T-cell (primary cell): ENCODE results near the gene FOXN3. TPM values are rescaled to one million over a fixed set of nuclear protein-coding genes. Genes with fewer than 3 reads are reported as not detected.
"Not testable (repeated sequence)": the region's sequence is repeated elsewhere in the genome, so short reads cannot be mapped to it uniquely, and the experiment has no call there.

ENCODE experiments used
- ATAC-seq, 4 experiments: fragments of 200-7000 bp in 3 of 4; fragments of 150-1000 bp in 1 of 4; cut with Tn5 transposase; replicated peaks in 1 of 4; 1 replicate in 3 of 4; 2 replicates in 1 of 4; pipeline ENCODE4 v1.10.0; 2021; ENCODE audit warnings: moderate library complexity in 3 of 4, mild to moderate bottlenecking in 2 of 4, moderate number of reproducible peaks in 1 of 4
- CTCF ChIA-PET, 2 donors: fragments of 300-600 bp; sonication (Branson Sonifier 250); formaldehyde crosslinking; loops; one replicate each; lab custom pipeline; 2022; ENCODE audit warnings: antibody characterized with exemption in 2 of 2; lab: Charles Lee
- POLR2A ChIA-PET, 2 donors: fragments of 300-600 bp; sonication (Branson Sonifier 250); formaldehyde crosslinking; loops; one replicate each; lab custom pipeline; 2022; ENCODE audit warnings: antibody characterized with exemption in 2 of 2; lab: Charles Lee
- DNase-seq, 35 experiments: peaks; one replicate each; pipeline versions ENCODE4 v3.0.0 to v3.0.0-alpha.2; 2013 to 2023
- H3K27ac ChIP-seq: one replicate; pipeline ENCODE4 v1.5.1; 2013; ENCODE audit warnings: low read length
- H3K27me3 ChIP-seq, 2 experiments: replicated peaks in 1 of 2; 1 replicate in 1 of 2; 2 replicates in 1 of 2; pipeline versions ENCODE4 v1.6.1 to v1.7.0; 2013; ENCODE audit warnings: low read length in 1 of 2, mixed read lengths in 1 of 2; ENCODE audit not compliant: control insufficient read depth in 2 of 2, insufficient read depth in 2 of 2; ENCODE audit errors: extremely low read depth in 1 of 2
- H3K36me3 ChIP-seq, 2 donors: 1 replicate in 1 of 2; 2 replicates in 1 of 2; pipeline versions ENCODE4 v1.6.1 to v1.7.0; 2013; ENCODE audit warnings: low read length in 1 of 2; ENCODE audit not compliant: control insufficient read depth in 2 of 2, insufficient read depth in 1 of 2; ENCODE audit errors: extremely low read depth in 1 of 2
- H3K4me1 ChIP-seq, 2 experiments: 1 replicate in 1 of 2; 2 replicates in 1 of 2; pipeline versions ENCODE4 v1.6.1 to v1.7.0; 2013; ENCODE audit warnings: low read length in 2 of 2, mixed read lengths in 1 of 2; ENCODE audit not compliant: insufficient read depth in 2 of 2, control insufficient read depth in 1 of 2; ENCODE audit errors: extremely low read depth in 1 of 2
- H3K4me3 ChIP-seq, 2 donors: 1 replicate in 1 of 2; 2 replicates in 1 of 2; pipeline versions ENCODE4 v1.5.1 to v1.7.0; 2013; ENCODE audit warnings: mild to moderate bottlenecking in 2 of 2, low read length in 1 of 2, moderate library complexity in 1 of 2; ENCODE audit not compliant: control insufficient read depth in 1 of 2; ENCODE audit errors: extremely low read depth in 1 of 2
- H3K9me3 ChIP-seq: 2 replicates; pipeline ENCODE4 v1.7.0; 2013
- H3K27ac Mint-ChIP-seq, 2 donors: one replicate each; pipeline ENCODE4 v1.8.0; 2020 to 2021; ENCODE audit warnings: mild to moderate bottlenecking in 2 of 2, mixed read lengths in 2 of 2
- H3K27me3 Mint-ChIP-seq, 2 donors: one replicate each; pipeline ENCODE4 v1.8.0; 2021 to 2022; ENCODE audit warnings: mixed read lengths in 2 of 2
- H3K36me3 Mint-ChIP-seq: one replicate; pipeline ENCODE4 v1.8.0; 2021; ENCODE audit warnings: mixed read lengths
- H3K4me1 Mint-ChIP-seq, 3 donors: one replicate each; pipeline ENCODE4 v1.8.0; 2020 to 2022; ENCODE audit warnings: mixed read lengths in 3 of 3, mild to moderate bottlenecking in 1 of 3
- H3K4me3 Mint-ChIP-seq, 3 donors: one replicate each; pipeline ENCODE4 v1.8.0; 2020 to 2022; ENCODE audit warnings: mild to moderate bottlenecking in 3 of 3, mixed read lengths in 3 of 3, moderate library complexity in 3 of 3
- H3K9me3 Mint-ChIP-seq, 3 donors: one replicate each; pipeline ENCODE4 v1.8.0; 2020 to 2022; ENCODE audit warnings: mixed read lengths in 3 of 3
- WGBS: methylation state at CpG from one replicate; pipeline ENCODE4 v1.1.5; 2013; ENCODE audit warnings: missing lambda C conversion rate; ENCODE audit not compliant: insufficient coverage; 5-methylcytosine and 5-hydroxymethylcytosine counted together
- total RNA-seq, 35 experiments: library from RNA in 6 of 35; stranded (reverse) in 6 of 35; fragments of 120-200 nt in 1 of 35; gene quantifications; one replicate each; pipeline versions ENCODE4 v1.2.1 to v1.2.4 and lab custom pipeline; 2013 to 2026

The FOXN3 gene
- total RNA-seq, 5 donors from 2014 or later (not counting 1 experiment from before 2014, with no cell fraction given), result 92.8 to 176 (median 103) TPM

- H3K36me3 Mint-ChIP-seq, result no peaks in the 10 kb centered on the region
- no peak overlapping the region for H3K27ac Mint-ChIP-seq
- ATAC-seq (no peak), DNase-seq (no peak)
- peaks cover 12 to 14% of the 10 kb centered on the region in 2 donors for H3K27me3 Mint-ChIP-seq
- WGBS, result 100% methylated on average over 1 of the region's 4 CpGs
- H3K4me1 ChIP-seq, result no peaks in the 10 kb centered on the region
- H3K4me3 Mint-ChIP-seq, result no peak overlapping the region
- ChIA-PET CTCF (interaction anchor here in 1 of 2 donors (0.6 kb wide), 1 partner anchor 173 kb away, joined by 3 read pairs; no protein-coding TSS in a partner anchor), POLR2A (no interaction called here)
- H3K27ac ChIP-seq, result no peak overlapping the region
- H3K4me1 Mint-ChIP-seq, result no peaks in the 10 kb centered on the region
- no peaks in the 10 kb centered on the region for H3K36me3 ChIP-seq
- no peak overlapping the region for H3K4me3 ChIP-seq
- H3K9me3 Mint-ChIP-seq, result peaks cover 0 to 6% (median 4%) of the 10 kb centered on the region in 3 donors
- no peaks in the 10 kb centered on the region for H3K9me3 ChIP-seq
- H3K27me3 ChIP-seq, result peaks cover 0 to 12% of the 10 kb centered on the region in 2 experiments
Measured at GRCh38 chr14:89121968-89122620, 294.9 kb downstream of the FOXN3 start.

DNA sequence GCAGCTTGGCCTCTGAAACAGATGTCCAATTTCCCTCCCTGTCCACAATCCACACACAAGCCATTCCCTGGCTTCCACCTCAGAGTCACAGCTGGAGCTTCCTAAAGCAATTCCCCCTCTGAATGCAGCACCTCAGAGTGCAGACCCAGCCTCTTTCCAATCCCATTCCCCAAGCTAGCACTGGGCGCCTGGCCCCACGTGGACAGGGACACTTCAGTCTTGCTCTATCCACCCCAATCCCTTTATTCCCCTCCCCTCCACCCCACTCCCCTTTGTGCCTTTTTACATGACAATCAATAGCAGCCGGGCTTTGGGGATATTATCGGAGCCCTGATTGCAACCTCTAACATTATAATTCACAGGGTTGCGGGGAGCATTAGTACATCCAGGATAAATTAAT, 300.0 kb downstream of the FOXN3 start:
- ChIA-PET POLR2A (no interaction called here), CTCF (interaction anchor here in 1 of 2 donors (0.5 to 0.6 kb wide), 2 partner anchors 16 to 59 kb away, joined by 3 read pairs; no protein-coding TSS in a partner anchor)
- no peaks in the 10 kb centered on the region for H3K36me3 ChIP-seq
- H3K4me3 ChIP-seq, result no peak overlapping the region
- H3K36me3 Mint-ChIP-seq, result no peaks in the 10 kb centered on the region
- no peak overlapping the region for H3K27ac ChIP-seq
- H3K27me3 ChIP-seq, result peaks cover 0 to 14% of the 10 kb centered on the region in 2 experiments
- no peak for ATAC-seq
- peaks cover 0 to 6% (median 4%) of the 10 kb centered on the region in 3 donors for H3K9me3 Mint-ChIP-seq
- H3K4me1 ChIP-seq, result no peaks in the 10 kb centered on the region
- H3K27me3 Mint-ChIP-seq, result peaks cover 7 to 8% of the 10 kb centered on the region in 2 donors
- no peak overlapping the region for H3K4me3 Mint-ChIP-seq
- H3K27ac Mint-ChIP-seq, result no peak overlapping the region
- 70% methylated on average over 2 of the region's 5 CpGs for WGBS
- H3K4me1 Mint-ChIP-seq, result no peaks in the 10 kb centered on the region
- no peak for DNase-seq
- H3K9me3 ChIP-seq, result no peaks in the 10 kb centered on the region

DNA sequence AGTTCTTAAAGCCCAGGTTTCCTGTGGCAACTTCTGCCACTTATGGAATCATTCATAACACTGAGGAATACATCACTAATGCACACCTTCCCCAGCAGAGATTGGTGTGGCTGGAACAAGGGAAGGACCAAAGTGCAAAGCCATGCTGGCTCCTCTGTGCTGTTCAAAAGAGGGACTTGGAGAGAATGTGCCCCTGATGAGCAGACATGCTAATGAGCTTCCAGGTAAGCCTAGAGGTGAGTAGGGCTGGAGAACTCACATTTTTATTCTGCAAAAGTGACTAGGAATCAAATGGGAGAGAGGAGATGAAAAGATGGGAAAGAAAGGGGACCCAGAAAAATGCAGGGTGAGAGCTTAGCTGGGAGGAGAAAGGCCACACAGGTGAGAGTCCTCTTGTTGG, 302.9 kb downstream of the FOXN3 start:
- H3K36me3 ChIP-seq, result no peaks in the 10 kb centered on the region
- H3K4me3 ChIP-seq, result no peak overlapping the region
- H3K9me3 Mint-ChIP-seq, result peaks cover 0 to 4% (median 0%) of the 10 kb centered on the region in 3 donors
- DNase-seq, result no peak
- peaks cover 0 to 10% of the 10 kb centered on the region in 2 experiments for H3K27me3 ChIP-seq
- ATAC-seq, result no peak
- ChIA-PET POLR2A (no interaction called here), CTCF (no interaction called here)
- no peak overlapping the region for H3K27ac ChIP-seq
- H3K4me1 Mint-ChIP-seq, result no peaks in the 10 kb centered on the region
- H3K27me3 Mint-ChIP-seq, result peaks cover 11% of the 10 kb centered on the region in 2 donors
- H3K4me1 ChIP-seq, result no peaks in the 10 kb centered on the region
- no peaks in the 10 kb centered on the region for H3K9me3 ChIP-seq
- H3K36me3 Mint-ChIP-seq, result no peaks in the 10 kb centered on the region
- H3K27ac Mint-ChIP-seq, result no peak overlapping the region
- H3K4me3 Mint-ChIP-seq, result no peak overlapping the region

DNA sequence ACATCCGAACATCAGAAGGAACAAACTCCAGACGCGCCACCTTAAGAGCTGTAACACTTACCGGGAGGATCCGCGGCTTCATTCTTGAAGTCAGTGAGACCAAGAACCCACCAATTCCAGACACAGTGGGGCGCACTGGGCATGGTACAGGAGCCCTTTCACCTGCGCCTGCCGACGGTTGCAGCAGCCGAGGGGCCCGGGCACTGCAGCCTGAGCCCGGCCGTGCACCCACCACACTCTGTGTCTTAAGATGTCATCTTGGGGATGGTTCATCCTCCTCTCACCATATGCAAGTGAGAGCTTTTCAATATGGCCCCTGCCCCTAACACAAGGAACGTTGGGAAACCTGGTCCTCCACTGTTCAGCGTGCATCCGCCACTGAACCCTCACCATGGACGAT, 304.3 kb downstream of the FOXN3 start:
- POLR2A ChIA-PET, result no interaction called here
- CTCF ChIA-PET, result no interaction called here
- Mint-ChIP-seq H3K4me3 (no peak overlapping the region), H3K36me3 (no peaks in the 10 kb centered on the region), H3K4me1 (no peaks in the 10 kb centered on the region), H3K27ac (no peak overlapping the region), H3K9me3 (no peaks in the 10 kb centered on the region), H3K27me3 (peaks cover 13 to 15% of the 10 kb centered on the region in 2 donors)
- no peaks in the 10 kb centered on the region for H3K4me1 ChIP-seq
- no peaks in the 10 kb centered on the region for H3K36me3 ChIP-seq
- H3K27me3 ChIP-seq, result peaks cover 0 to 16% of the 10 kb centered on the region in 2 experiments
- H3K9me3 ChIP-seq, result no peaks in the 10 kb centered on the region
- 98% methylated on average over 8 of the region's 18 CpGs for WGBS
- H3K27ac ChIP-seq, result no peak overlapping the region
- ATAC-seq (no peak), DNase-seq (no peak)
- H3K4me3 ChIP-seq, result no peak overlapping the region

DNA sequence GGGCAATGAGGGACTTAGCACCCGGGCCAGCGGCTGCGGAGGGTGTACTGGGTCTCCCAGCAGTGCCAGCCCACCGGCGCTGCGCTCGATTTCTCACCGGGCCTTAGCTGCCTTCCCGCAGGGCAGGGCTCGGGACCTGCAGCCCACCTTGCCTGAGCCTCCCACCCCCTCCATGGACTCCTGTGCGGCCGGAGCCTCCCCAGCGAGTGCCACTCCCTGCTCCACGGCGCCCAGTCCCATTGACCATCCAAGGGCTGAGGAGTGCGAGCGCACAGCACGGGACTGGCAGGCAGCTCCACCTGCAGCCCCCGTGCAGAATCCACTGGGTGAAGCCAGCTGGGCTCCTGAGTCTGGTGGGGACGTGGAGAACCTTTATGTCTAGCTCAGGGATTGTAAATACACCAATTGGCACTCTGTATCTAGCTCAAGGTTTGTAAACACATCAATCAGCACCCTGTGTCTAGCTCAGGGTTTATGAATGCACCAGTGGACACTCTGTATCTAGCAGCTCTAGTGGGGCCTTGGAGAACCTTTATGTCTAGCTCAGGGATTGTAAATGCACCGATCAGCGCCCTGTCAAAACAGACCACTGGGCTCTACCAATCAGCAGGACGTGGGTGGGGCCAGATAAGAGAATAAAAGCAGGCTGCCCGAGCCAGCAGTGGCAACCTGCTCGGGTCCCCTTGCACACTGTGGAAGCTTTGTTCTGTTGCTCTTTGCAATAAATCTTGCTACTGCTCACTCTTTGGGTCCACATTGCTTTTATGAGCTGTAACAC, 305.1 kb downstream of the FOXN3 start:
- H3K27ac ChIP-seq, H3K9me3 Mint-ChIP-seq, H3K4me3 ChIP-seq, H3K4me3 Mint-ChIP-seq, H3K27ac Mint-ChIP-seq, DNase-seq, POLR2A ChIA-PET, H3K4me1 ChIP-seq, H3K4me1 Mint-ChIP-seq, H3K36me3 Mint-ChIP-seq, H3K9me3 ChIP-seq, CTCF ChIA-PET, ATAC-seq, H3K36me3 ChIP-seq: not testable (repeated sequence)
- 84% methylated on average over 11 of the region's 25 CpGs for WGBS
- H3K27me3 ChIP-seq, result peaks cover 0 to 16% of the 10 kb centered on the region in 2 experiments
- peaks cover 12 to 17% of the 10 kb centered on the region in 2 donors for H3K27me3 Mint-ChIP-seq

GRCh38 chr14:89111232-89111631, 305.8 kb downstream of the FOXN3 start:
- H3K4me1 ChIP-seq, H3K36me3 ChIP-seq, CTCF ChIA-PET, H3K4me3 ChIP-seq, H3K9me3 ChIP-seq, H3K4me1 Mint-ChIP-seq, H3K27ac ChIP-seq, POLR2A ChIA-PET, H3K9me3 Mint-ChIP-seq, H3K4me3 Mint-ChIP-seq, H3K27ac Mint-ChIP-seq, DNase-seq, H3K36me3 Mint-ChIP-seq, ATAC-seq: not testable (repeated sequence)
- 90% methylated on average over 7 of the region's 13 CpGs for WGBS
- peaks cover 11 to 17% of the 10 kb centered on the region in 2 donors for H3K27me3 Mint-ChIP-seq
- peaks cover 0 to 16% of the 10 kb centered on the region in 2 experiments for H3K27me3 ChIP-seq
